Neural cell (in vitro differentiated cells): ENCODE data around the gene CLDN14. TPM values are rescaled to one million over a fixed set of nuclear protein-coding genes. Genes with fewer than 3 reads are reported as not detected.

Experiments
- H2AFZ ChIP-seq: fragments of 200-600, 300-800 bp; sonication (generic), shearing (Covaris generic); 2 replicates; pipeline ENCODE4 v1.6.0; 2014; ENCODE audit warnings: low read depth, mild to moderate bottlenecking, antibody characterized with exemption, low read length, moderate library complexity
- H3F3A ChIP-seq: fragments of 200-600 bp; shearing (Covaris generic); 2 replicates; pipeline ENCODE4 v1.6.1; 2016; ENCODE audit warnings: mild to moderate bottlenecking, moderate library complexity, mixed read lengths, antibody characterized with exemption, low read length; ENCODE audit not compliant: insufficient read depth, poor library complexity, severe bottlenecking
- H3K27ac ChIP-seq: fragments of 200-600, 300-800 bp; sonication (generic), shearing (Covaris generic); 2 replicates; pipeline ENCODE4 v1.5.1; 2014; ENCODE audit warnings: mild to moderate bottlenecking, low read length, moderate library complexity
- H3K27me3 ChIP-seq: fragments of 300-800, 200-600 bp; sonication (generic), shearing (Covaris generic); 2 replicates; pipeline ENCODE4 v1.6.0; 2014; ENCODE audit warnings: mild to moderate bottlenecking, low read depth, low read length, moderate library complexity; ENCODE audit not compliant: insufficient read depth
- H3K36me3 ChIP-seq: fragments of 300-800, 200-600 bp; sonication (generic), shearing (Covaris generic); 2 replicates; pipeline ENCODE4 v1.5.1; 2014; ENCODE audit warnings: mild to moderate bottlenecking, antibody characterized with exemption, low read length, moderate library complexity; ENCODE audit not compliant: insufficient read depth
- H3K4me2 ChIP-seq: fragments of 300-800, 200-600 bp; sonication (generic), shearing (Covaris generic); 2 replicates; pipeline ENCODE4 v1.6.0; 2014; ENCODE audit warnings: mild to moderate bottlenecking, low read length
- H3K4me3 ChIP-seq: fragments of 300-800, 200-600 bp; sonication (generic), shearing (Covaris generic); 2 replicates; pipeline ENCODE4 v1.5.1; 2014; ENCODE audit warnings: mild to moderate bottlenecking, low read length, moderate library complexity
- H3K79me2 ChIP-seq: fragments of 200-600 bp; shearing (Covaris generic); replicated peaks from 2 replicates; pipeline ENCODE4 v1.6.0; 2014; ENCODE audit warnings: mild to moderate bottlenecking, low read length, moderate library complexity; ENCODE audit not compliant: insufficient read depth
- H3K9ac ChIP-seq: fragments of 300-800, 200-600 bp; sonication (generic), shearing (Covaris generic); 2 replicates; pipeline ENCODE4 v1.6.1; 2016; ENCODE audit warnings: mild to moderate bottlenecking, low read length, mixed read lengths
- H3K9me2 ChIP-seq: fragments of 200-600 bp; shearing (Covaris generic); 2 replicates; pipeline ENCODE4 v1.6.1; 2016; ENCODE audit warnings: mild to moderate bottlenecking, low read length, mixed read lengths; ENCODE audit not compliant: insufficient read depth
- H3K9me3 ChIP-seq: fragments of 200-600, 300-800 bp; sonication (generic), shearing (Covaris generic); 2 replicates; pipeline ENCODE4 v1.6.1; 2016; ENCODE audit warnings: mild to moderate bottlenecking, mixed run types, low read length, moderate library complexity, mixed read lengths
- H4K20me1 ChIP-seq: fragments of 200-600 bp; shearing (Covaris generic); 2 replicates; pipeline ENCODE4 v1.6.1; 2016; ENCODE audit warnings: mild to moderate bottlenecking, mixed run types; ENCODE audit not compliant: insufficient read depth
- EP300 ChIP-seq: fragments of 450-650 bp; conservative IDR thresholded peaks from 2 replicates; pipeline ENCODE4 v1.6.1; 2014; ENCODE audit warnings: antibody characterized with exemption, mild to moderate bottlenecking, moderate library complexity; ENCODE audit not compliant: poor library complexity, severe bottlenecking
- EZH2 ChIP-seq: fragments of 200-600, 300-800 bp; shearing (Covaris generic), sonication (generic); IDR thresholded peaks from 2 replicates; pipeline ENCODE4 v1.6.1; 2014; ENCODE audit warnings: antibody characterized with exemption, low read length, borderline replicate concordance, mild to moderate bottlenecking; ENCODE audit not compliant: insufficient read depth, poor library complexity, severe bottlenecking
- MXI1 ChIP-seq: fragments of 450-650 bp; conservative IDR thresholded peaks from 2 replicates; pipeline ENCODE4 v1.6.1; 2014; ENCODE audit warnings: antibody characterized with exemption, mild to moderate bottlenecking; ENCODE audit not compliant: poor library complexity, severe bottlenecking
- POLR2AphosphoS5 ChIP-seq: IDR thresholded peaks from 2 replicates; pipeline ENCODE4 v1.6.1; 2012
- RAD21 ChIP-seq: fragments of 450-650 bp; conservative IDR thresholded peaks from 2 replicates; pipeline ENCODE4 v1.6.1; 2014; ENCODE audit warnings: antibody characterized with exemption, mild to moderate bottlenecking, moderate library complexity
- SMC3 ChIP-seq: fragments of 450-650 bp; conservative IDR thresholded peaks from 2 replicates; pipeline ENCODE4 v1.6.1; 2014; ENCODE audit warnings: antibody characterized with exemption, mild to moderate bottlenecking, moderate library complexity; ENCODE audit not compliant: poor library complexity
- TAF1 ChIP-seq: IDR thresholded peaks from 2 replicates; pipeline ENCODE4 v1.6.1; 2012; ENCODE audit warnings: low read depth
- polyA plus RNA-seq: library from polyadenylated mRNA; depleted of rRNA; stranded (reverse); fragments of >200 nt; gene quantifications from 2 replicates; pipeline ENCODE4 v1.2.3, GENCODE V29; 2014
- TF ChIP-seq, protein P1 (sequence below): IDR thresholded peaks from 2 replicates; pipeline ENCODE4 v1.6.1; 2012; ENCODE audit warnings: borderline replicate concordance
- TF ChIP-seq, protein P2 (sequence below): fragments of 450-650 bp; IDR thresholded peaks from 2 replicates; pipeline ENCODE4 v1.5.1; 2014; ENCODE audit warnings: antibody characterized with exemption, mild to moderate bottlenecking, moderate library complexity; ENCODE audit not compliant: poor library complexity, severe bottlenecking

CLDN14 gene
- polyA plus RNA-seq, 1 donor from 2014 or later = not detected

DNA sequence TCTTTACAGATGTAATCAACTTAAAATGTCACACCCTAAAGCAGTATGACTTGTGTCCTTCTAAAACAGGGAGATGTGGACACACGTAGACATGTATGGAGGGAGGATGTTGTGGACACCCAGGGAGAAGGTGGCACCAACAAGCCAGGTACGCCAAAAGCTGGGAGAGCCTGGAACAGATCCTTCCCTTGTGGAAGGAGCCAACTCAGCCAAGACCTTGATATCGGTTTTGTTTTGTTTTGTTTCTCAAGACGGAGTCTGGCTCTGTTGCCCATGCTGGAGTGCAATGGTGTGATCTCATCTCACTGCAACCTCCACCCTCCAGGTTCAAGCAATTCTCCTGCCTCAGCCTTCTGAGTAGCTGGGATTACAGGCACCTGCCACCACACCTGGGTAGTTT lies 49.1 kb downstream of the CLDN14 start:
- Histone ChIP-seq H4K20me1 (no peaks in the 10 kb centered on the region), H3K27ac (no peak overlapping the region), H3K9ac (no peak overlapping the region), H3K9me3 (no peaks in the 10 kb centered on the region), H2AFZ (no peak overlapping the region), H3K79me2 (no peaks in the 10 kb centered on the region), H3K36me3 (no peaks in the 10 kb centered on the region), H3F3A (no peaks in the 10 kb centered on the region), H3K27me3 (no peaks in the 10 kb centered on the region), H3K4me3 (no peak overlapping the region), H3K9me2 (no peaks in the 10 kb centered on the region), H3K4me2 (no peak overlapping the region)
- TF ChIP-seq SMC3 (no peak), EZH2 (no peak), TAF1 (no peak), MXI1 (no peak), POLR2AphosphoS5 (no peak), EP300 (no peak), RAD21 (no peak)
- TF ChIP-seq, protein P1, sequence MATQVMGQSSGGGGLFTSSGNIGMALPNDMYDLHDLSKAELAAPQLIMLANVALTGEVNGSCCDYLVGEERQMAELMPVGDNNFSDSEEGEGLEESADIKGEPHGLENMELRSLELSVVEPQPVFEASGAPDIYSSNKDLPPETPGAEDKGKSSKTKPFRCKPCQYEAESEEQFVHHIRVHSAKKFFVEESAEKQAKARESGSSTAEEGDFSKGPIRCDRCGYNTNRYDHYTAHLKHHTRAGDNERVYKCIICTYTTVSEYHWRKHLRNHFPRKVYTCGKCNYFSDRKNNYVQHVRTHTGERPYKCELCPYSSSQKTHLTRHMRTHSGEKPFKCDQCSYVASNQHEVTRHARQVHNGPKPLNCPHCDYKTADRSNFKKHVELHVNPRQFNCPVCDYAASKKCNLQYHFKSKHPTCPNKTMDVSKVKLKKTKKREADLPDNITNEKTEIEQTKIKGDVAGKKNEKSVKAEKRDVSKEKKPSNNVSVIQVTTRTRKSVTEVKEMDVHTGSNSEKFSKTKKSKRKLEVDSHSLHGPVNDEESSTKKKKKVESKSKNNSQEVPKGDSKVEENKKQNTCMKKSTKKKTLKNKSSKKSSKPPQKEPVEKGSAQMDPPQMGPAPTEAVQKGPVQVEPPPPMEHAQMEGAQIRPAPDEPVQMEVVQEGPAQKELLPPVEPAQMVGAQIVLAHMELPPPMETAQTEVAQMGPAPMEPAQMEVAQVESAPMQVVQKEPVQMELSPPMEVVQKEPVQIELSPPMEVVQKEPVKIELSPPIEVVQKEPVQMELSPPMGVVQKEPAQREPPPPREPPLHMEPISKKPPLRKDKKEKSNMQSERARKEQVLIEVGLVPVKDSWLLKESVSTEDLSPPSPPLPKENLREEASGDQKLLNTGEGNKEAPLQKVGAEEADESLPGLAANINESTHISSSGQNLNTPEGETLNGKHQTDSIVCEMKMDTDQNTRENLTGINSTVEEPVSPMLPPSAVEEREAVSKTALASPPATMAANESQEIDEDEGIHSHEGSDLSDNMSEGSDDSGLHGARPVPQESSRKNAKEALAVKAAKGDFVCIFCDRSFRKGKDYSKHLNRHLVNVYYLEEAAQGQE = no peak
- TF ChIP-seq, protein P2, sequence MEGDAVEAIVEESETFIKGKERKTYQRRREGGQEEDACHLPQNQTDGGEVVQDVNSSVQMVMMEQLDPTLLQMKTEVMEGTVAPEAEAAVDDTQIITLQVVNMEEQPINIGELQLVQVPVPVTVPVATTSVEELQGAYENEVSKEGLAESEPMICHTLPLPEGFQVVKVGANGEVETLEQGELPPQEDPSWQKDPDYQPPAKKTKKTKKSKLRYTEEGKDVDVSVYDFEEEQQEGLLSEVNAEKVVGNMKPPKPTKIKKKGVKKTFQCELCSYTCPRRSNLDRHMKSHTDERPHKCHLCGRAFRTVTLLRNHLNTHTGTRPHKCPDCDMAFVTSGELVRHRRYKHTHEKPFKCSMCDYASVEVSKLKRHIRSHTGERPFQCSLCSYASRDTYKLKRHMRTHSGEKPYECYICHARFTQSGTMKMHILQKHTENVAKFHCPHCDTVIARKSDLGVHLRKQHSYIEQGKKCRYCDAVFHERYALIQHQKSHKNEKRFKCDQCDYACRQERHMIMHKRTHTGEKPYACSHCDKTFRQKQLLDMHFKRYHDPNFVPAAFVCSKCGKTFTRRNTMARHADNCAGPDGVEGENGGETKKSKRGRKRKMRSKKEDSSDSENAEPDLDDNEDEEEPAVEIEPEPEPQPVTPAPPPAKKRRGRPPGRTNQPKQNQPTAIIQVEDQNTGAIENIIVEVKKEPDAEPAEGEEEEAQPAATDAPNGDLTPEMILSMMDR = no peak

DNA sequence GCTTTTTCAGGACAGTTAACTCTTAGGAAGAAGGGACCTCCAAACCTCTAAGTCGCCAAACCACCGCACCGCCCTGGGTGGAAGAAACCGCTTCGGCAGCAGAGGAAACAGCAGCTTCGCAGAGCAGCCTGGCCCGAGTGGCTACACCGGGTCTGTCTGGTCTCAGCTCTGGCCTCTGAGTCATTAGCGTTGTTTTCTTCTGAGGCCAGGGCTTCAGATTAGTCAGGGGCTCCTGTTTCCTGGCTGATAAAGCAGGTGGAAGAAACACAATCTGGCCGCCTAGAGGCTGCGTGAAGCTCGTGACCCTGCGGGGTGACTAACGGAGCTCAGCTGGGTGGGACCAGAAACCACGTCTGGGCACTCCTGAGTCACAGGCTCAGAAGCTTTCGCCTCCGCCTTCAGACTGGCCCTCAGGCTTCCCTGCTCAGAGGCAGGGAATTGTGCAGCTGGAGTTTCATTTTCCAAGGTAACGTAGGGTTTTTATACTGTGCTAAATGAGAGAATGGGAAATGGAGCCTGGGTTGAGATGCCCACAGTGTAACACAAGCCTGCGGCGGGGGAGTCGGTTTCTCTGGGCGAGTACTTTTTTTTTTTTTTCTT lies 49.9 kb downstream of the CLDN14 start:
- no peaks in the 10 kb centered on the region for H4K20me1 ChIP-seq
- H3K9me2 ChIP-seq = no peaks in the 10 kb centered on the region
- TF ChIP-seq, protein P2 = no peak
- TF ChIP-seq POLR2AphosphoS5 (no peak), EZH2 (no peak), TAF1 (no peak), SMC3 (no peak), RAD21 (no peak), MXI1 (no peak), EP300 (no peak)
- TF ChIP-seq, protein P1 = no peak
- no peak overlapping the region for H2AFZ ChIP-seq
- no peaks in the 10 kb centered on the region for H3F3A ChIP-seq
- no peak overlapping the region for H3K27ac ChIP-seq
- H3K9me3 ChIP-seq = no peaks in the 10 kb centered on the region
- no peaks in the 10 kb centered on the region for H3K36me3 ChIP-seq
- no peak overlapping the region for H3K9ac ChIP-seq
- no peak overlapping the region for H3K4me2 ChIP-seq
- no peak overlapping the region for H3K4me3 ChIP-seq
- H3K27me3 ChIP-seq = no peaks in the 10 kb centered on the region
- no peaks in the 10 kb centered on the region for H3K79me2 ChIP-seq
